NCI-H510A treated with DMSO at 0.1 percent for 48 hours (cell line): ENCODE measurements around the gene UNCX.

Experiments
- DNase-seq: peaks from one replicate; lab custom pipeline; 2025; lab: John Stamatoyannopoulos, UW

Gene UNCX

GRCh38 chr7:1243964-1244416 lies 11.3 kb downstream of the UNCX start:
- no peak for DNase-seq

- DNase-seq: no peak
Observed at GRCh38 chr7:1244700-1245523, 12.2 kb downstream of the UNCX start.

GRCh38 chr7:1245524-1246050 lies 12.9 kb downstream of the UNCX start:
- no peak for DNase-seq

GRCh38 chr7:1246160-1246870 lies 13.6 kb downstream of the UNCX start:
- DNase-seq: no peak

- no peak for DNase-seq
Observed at GRCh38 chr7:1246871-1247526, 14.3 kb downstream of the UNCX start.

GRCh38 chr7:1247527-1248041 lies 14.9 kb downstream of the UNCX start:
- DNase-seq: no peak

GRCh38 chr7:1248143-1248915 lies 15.7 kb downstream of the UNCX start:
- no peak for DNase-seq

GRCh38 chr7:1248916-1249581 lies 16.4 kb downstream of the UNCX start:
- no peak for DNase-seq

- no peak for DNase-seq
Observed at GRCh38 chr7:1249731-1250130, 17.1 kb downstream of the UNCX start.

GRCh38 chr7:1250901-1251300 lies 18.2 kb downstream of the UNCX start:
- no peak for DNase-seq

- no peak for DNase-seq
Observed at GRCh38 chr7:1251796-1252539, 19.3 kb downstream of the UNCX start.

- DNase-seq: no peak
Observed at GRCh38 chr7:1252540-1253090, 19.9 kb downstream of the UNCX start.

GRCh38 chr7:1253681-1254181 lies 21.1 kb downstream of the UNCX start:
- DNase-seq: no peak

- no peak for DNase-seq
Observed at GRCh38 chr7:1254281-1255079, 21.8 kb downstream of the UNCX start.

- no peak for DNase-seq
Observed at GRCh38 chr7:1255080-1255816, 22.6 kb downstream of the UNCX start.

GRCh38 chr7:1255817-1256340 lies 23.2 kb downstream of the UNCX start:
- DNase-seq: no peak

- DNase-seq: no peak
Observed at GRCh38 chr7:1256621-1257020, 23.9 kb downstream of the UNCX start.

- DNase-seq: no peak
Observed at GRCh38 chr7:1257221-1257620, 24.5 kb downstream of the UNCX start.
